GM18508 (cell line): ENCODE measurements around the gene PNPLA4.

Source experiments
- ATAC-seq: cut with Tn5 transposase; IDR thresholded peaks from one replicate; pipeline ENCODE4 v1.9.1; 2021; ENCODE audit warnings: moderate number of reproducible peaks; ENCODE audit not compliant: insufficient read depth, unreplicated experiment

The PNPLA4 gene

DNA sequence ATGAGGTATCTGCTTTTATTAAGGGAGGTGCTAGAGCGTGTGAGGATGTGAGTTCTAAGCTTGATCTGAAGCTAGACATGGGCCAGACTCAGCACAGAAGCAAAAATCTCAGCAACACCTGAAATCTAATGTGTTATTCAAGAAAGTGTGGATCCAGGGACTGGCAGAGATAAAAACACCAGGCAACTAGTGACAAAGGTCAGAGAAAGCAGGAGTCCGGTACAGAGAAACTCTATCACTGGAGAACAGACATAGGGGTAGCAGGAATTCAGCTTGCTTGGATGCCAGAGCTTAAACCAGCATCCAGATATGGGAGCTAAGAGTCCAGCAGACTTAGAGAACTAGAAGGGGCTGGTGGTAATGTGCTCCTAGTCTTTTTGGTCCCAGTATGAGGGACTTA lies 50.3 kb downstream of the PNPLA4 start:
- no peak for ATAC-seq

- ATAC-seq: no peak
Observed at GRCh38 chrX:7872042-7872441, 55.2 kb downstream of the PNPLA4 start.

- no peak for ATAC-seq
Observed at GRCh38 chrX:7852166-7852565, 75.0 kb downstream of the PNPLA4 start.
